LNCAP (cell line): ENCODE data around the gene DCAF6.

ENCODE experiments used
- CTCF ChIP-seq: fragments of 450-650 bp; IDR thresholded peaks from 2 replicates; pipeline ENCODE4 v1.5.1; 2017; ENCODE audit warnings: mild to moderate bottlenecking

The DCAF6 gene

DNA sequence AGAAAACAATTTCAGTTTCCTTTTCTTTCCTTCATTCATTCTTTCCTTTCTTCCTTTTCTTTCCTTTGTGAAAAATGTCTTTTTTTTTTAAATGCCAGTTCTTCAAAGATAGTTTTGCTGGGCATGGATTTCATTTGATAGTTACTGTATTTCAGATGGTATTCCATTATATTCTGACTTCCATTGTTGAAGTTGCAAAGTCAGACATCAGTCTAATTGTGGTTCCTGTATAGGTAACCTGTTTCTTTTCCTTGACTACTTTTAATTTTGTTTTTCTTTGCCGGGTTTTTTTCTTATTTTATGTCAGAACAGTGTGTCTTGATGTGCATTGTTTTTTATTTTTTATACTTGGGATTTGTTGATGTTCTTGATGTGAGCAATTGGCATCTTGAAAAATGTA lies 40.8 kb downstream of the DCAF6 start:
- no peak for TF ChIP-seq CTCF

DNA sequence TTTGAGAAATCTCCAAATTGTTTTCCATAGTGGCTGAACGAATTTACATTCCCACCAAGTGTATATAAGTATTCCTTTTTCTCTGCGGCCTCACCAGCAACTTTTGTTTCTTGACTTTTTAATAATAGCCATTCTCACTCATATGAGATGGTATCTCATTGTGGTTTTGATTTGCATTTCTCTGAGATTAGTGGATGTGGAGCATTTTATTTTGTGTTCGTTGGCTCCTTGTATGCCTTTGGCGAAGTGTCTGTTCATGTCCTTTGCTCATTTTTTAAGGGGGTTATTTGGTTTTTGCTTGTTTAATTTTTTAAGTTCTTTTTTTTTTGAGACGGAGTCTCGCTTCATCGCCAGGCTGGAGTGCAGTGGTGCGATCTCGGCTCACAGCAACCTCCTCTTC lies 45.5 kb downstream of the DCAF6 start:
- TF ChIP-seq CTCF: no peak

- TF ChIP-seq CTCF: no peak
These were observed 47.4 kb downstream of the DCAF6 start for GRCh38 chr1:167983797-167984420.

DNA sequence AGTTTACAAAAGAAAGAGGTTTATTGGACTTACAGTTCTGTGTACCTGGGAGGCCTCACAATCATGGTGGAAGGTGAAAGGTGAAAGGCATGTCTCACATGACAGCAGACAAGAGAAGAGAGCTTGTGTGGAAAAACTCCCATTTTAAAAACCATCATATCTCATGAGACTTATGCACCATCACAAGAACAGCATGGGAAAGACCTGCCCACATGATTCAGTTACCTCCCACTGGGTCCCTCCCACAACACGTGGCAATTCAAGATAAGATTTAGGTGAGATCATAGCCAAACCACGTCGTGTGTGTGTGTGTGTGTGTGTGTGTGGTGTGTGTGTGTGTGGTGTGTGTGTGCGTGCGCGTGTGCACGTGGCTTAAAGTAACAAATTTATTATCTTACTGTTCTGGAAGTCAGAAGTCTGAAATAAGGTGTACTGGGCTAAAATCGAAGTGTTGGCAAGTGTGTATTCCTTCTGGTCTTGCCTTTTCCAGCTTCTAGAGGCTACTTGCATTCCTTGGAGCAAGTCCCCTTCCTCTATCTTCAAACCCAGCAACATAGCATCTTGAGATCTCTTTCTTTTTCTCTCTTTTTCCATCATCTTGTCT lies 48.5 kb downstream of the DCAF6 start:
- TF ChIP-seq CTCF: no peak

- TF ChIP-seq CTCF: no peak
These were observed 50.7 kb downstream of the DCAF6 start for GRCh38 chr1:167987174-167987573.

DNA sequence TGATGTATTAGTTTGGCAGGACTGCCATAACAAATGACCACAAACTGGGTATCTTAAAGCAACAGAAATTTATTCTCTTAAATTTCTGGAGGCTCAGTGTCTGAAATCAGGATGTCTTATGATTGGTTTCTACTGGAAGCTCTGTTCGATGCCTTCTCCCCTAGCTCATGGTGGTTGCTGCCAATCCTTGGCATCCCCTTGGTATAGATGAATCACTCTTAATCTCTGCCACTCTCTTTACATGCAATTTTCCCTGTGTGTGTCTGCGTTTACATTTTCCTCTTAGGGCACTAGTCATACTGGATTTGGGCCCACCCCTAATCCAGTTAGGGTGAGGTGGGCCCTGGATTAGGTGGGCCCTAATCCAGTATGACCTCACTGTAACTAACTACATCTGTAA lies 55.1 kb downstream of the DCAF6 start:
- no peak for TF ChIP-seq CTCF

GRCh38 chr1:167993720-167994119 lies 57.2 kb downstream of the DCAF6 start:
- TF ChIP-seq CTCF: no peak

GRCh38 chr1:167994560-167994959 lies 58.1 kb downstream of the DCAF6 start:
- TF ChIP-seq CTCF: no peak
